Karpas-422 (cell line): ENCODE results near the gene RAB6C. TPM values are rescaled to one million over a fixed set of nuclear protein-coding genes. Genes with fewer than 3 reads are reported as not detected.
"Not testable (repeated sequence)": the region's sequence is repeated elsewhere in the genome, so short reads cannot be mapped to it uniquely, and the experiment has no call there.

Source experiments
- DNase-seq: peaks from one replicate; pipeline ENCODE4 v3.0.0-alpha.2; 2015
- H2AFZ ChIP-seq: fragments of 200-600 bp; sonication (generic); 2 replicates; pipeline ENCODE4 v1.6.1; 2014; ENCODE audit warnings: antibody characterized with exemption, low read length, mixed read lengths
- H3K27ac ChIP-seq: fragments of 200-600 bp; sonication (generic); 2 replicates; pipeline ENCODE4 v1.5.1; 2014; ENCODE audit warnings: mild to moderate bottlenecking, low read length, moderate library complexity
- H3K27me3 ChIP-seq: fragments of 200-600 bp; sonication (generic); 2 replicates; pipeline ENCODE4 v1.6.1; 2014; ENCODE audit warnings: low read length, mixed read lengths
- H3K36me3 ChIP-seq: fragments of 200-600 bp; sonication (generic); 2 replicates; pipeline ENCODE4 v1.6.1; 2014; ENCODE audit warnings: low read length, mixed read lengths; ENCODE audit not compliant: insufficient read depth
- H3K4me1 ChIP-seq: fragments of 200-600 bp; sonication (generic); 2 replicates; pipeline ENCODE4 v1.6.1; 2014; ENCODE audit warnings: mild to moderate bottlenecking, low read length, mixed read lengths
- H3K4me2 ChIP-seq: fragments of 200-600 bp; sonication (generic); 2 replicates; pipeline ENCODE4 v1.6.1; 2014; ENCODE audit warnings: low read length, low read depth, mild to moderate bottlenecking; ENCODE audit not compliant: poor library complexity, severe bottlenecking
- H3K4me3 ChIP-seq: fragments of 200-600 bp; sonication (generic); 2 replicates; pipeline ENCODE4 v1.5.1; 2014; ENCODE audit warnings: mild to moderate bottlenecking, antibody characterized with exemption, low read length, mixed read lengths
- H3K79me2 ChIP-seq: fragments of 200-600 bp; sonication (generic); 2 replicates; pipeline ENCODE4 v1.6.1; 2014; ENCODE audit warnings: mild to moderate bottlenecking, low read length, mixed read lengths
- H3K9ac ChIP-seq: fragments of 200-600 bp; sonication (generic); 2 replicates; pipeline ENCODE4 v1.6.0; 2014; ENCODE audit warnings: low read length
- H3K9me2 ChIP-seq: fragments of 200-600 bp; sonication (generic), shearing (Covaris generic); replicated peaks from 2 replicates; pipeline ENCODE4 v1.6.0; 2014; ENCODE audit warnings: mild to moderate bottlenecking, low read length, moderate library complexity; ENCODE audit not compliant: insufficient read depth
- H3K9me3 ChIP-seq: fragments of 300-700, 200-600 bp; sonication (generic); 2 replicates; pipeline ENCODE4 v1.6.1; 2014; ENCODE audit warnings: low read length, mixed read lengths
- H4K20me1 ChIP-seq: fragments of 200-600 bp; sonication (generic); 2 replicates; pipeline ENCODE4 v1.6.1; 2014; ENCODE audit warnings: mild to moderate bottlenecking, antibody characterized with exemption, low read length, low read depth; ENCODE audit not compliant: insufficient read depth
- total RNA-seq: library from RNA; depleted of rRNA; stranded (reverse); fragments of >200 nt; shearing (Covaris generic); gene quantifications from 2 replicates; pipeline ENCODE4 v1.2.3, GENCODE V29; 2014; ENCODE audit warnings: low replicate concordance; rRNA removed

Gene RAB6C
- total RNA-seq, 1 experiment from 2014 or later: 0.52 TPM

DNA sequence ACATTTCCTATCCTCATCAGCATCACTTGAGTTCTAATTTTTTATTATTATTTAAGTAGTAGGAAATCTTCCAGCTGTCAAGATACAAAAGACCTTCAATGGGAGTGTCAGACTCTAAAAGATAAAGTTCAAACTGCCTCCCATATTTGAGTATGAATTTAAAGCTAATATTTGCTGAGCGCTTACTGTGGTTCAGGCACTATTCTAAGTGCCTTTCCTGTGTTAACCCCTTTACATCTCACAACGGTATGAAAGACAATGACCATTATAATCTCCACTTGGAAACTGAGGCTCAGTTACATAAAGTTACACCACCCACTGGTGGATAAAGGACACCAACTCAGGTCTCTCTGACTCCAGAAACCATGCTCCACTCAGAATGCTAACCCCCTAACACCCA, 39.9 kb downstream of the RAB6C start:
- no peaks in the 10 kb centered on the region for H3K27me3 ChIP-seq
- no peaks in the 10 kb centered on the region for H3K4me1 ChIP-seq
- 0 out of 2 replicates have a peak, but pooled peaks cover 4% of the 10 kb centered on the region for H3K9me3 ChIP-seq
- H3K27ac ChIP-seq: no peak overlapping the region
- H2AFZ ChIP-seq: no peak overlapping the region
- H3K9ac ChIP-seq: no peak overlapping the region
- no peaks in the 10 kb centered on the region for H4K20me1 ChIP-seq
- no peak overlapping the region for H3K4me3 ChIP-seq
- H3K79me2 ChIP-seq: no peaks in the 10 kb centered on the region
- H3K4me2 ChIP-seq: no peak overlapping the region
- no peaks in the 10 kb centered on the region for H3K9me2 ChIP-seq
- H3K36me3 ChIP-seq: no peaks in the 10 kb centered on the region
- no peak for DNase-seq

- H3K9me3 ChIP-seq, DNase-seq, H3K27ac ChIP-seq, H3K36me3 ChIP-seq, H3K4me2 ChIP-seq, H2AFZ ChIP-seq, H3K9me2 ChIP-seq, H3K9ac ChIP-seq, H3K4me3 ChIP-seq, H3K4me1 ChIP-seq, H4K20me1 ChIP-seq, H3K27me3 ChIP-seq, H3K79me2 ChIP-seq: not testable (repeated sequence)
Observed at GRCh38 chr2:130020069-130020468, 40.6 kb downstream of the RAB6C start.

GRCh38 chr2:130025931-130026330, 46.5 kb downstream of the RAB6C start:
- DNase-seq: peak; percentile 84
- not testable (repeated sequence) for H3K27ac ChIP-seq

More at GRCh38 chr2:130025931-130026330, 46.5 kb downstream of the RAB6C start:
- H3K27me3 ChIP-seq, H3K9me2 ChIP-seq, H3K9ac ChIP-seq, H3K36me3 ChIP-seq, H3K4me3 ChIP-seq, H3K4me1 ChIP-seq, H4K20me1 ChIP-seq, H3K9me3 ChIP-seq, H3K79me2 ChIP-seq, H3K4me2 ChIP-seq, H2AFZ ChIP-seq: not testable (repeated sequence)

Other genes with a start within 250 kb of the RAB6C start
- gene POTEF, start 149.6 kb downstream of the RAB6C start, total RNA-seq: 0.07 TPM in 1 of 2 replicates, not detected in the other
- 11.9 and 45.0 TPM in 2 replicates for gene CCDC74B, start 165.4 kb downstream of the RAB6C start, total RNA-seq
- 24.3 and 32.5 TPM in 2 replicates for gene SMPD4, start 201.9 kb downstream of the RAB6C start, total RNA-seq
- 190 and 395 TPM in 2 replicates for gene MZT2B, start 202.6 kb downstream of the RAB6C start, total RNA-seq
- not detected in 2 replicates for gene TUBA3E, start 218.8 kb downstream of the RAB6C start, total RNA-seq